Adrenal gland (tissue), 12 donors: ENCODE measurements around the gene ARHGEF17. TPM values are rescaled to one million over a fixed set of nuclear protein-coding genes. Genes with fewer than 3 reads are reported as not detected.

ENCODE experiments used
- DNase-seq, 7 donors: peaks; one replicate each; pipeline ENCODE4 v3.0.0-alpha.2; 2019 to 2020
- H3K27ac ChIP-seq, 5 donors: fragments of 200-600 bp; sonication (generic) in 4 of 5; 1 replicate in 3 of 5; 2 replicates in 2 of 5; pipeline versions ENCODE4 v1.5.1 to v1.8.0; 2016 to 2020; ENCODE audit warnings: mild to moderate bottlenecking in 1 of 5
- H3K27me3 ChIP-seq: fragments of 200-600 bp; 2 replicates; pipeline ENCODE4 v1.8.0; 2021
- H3K36me3 ChIP-seq, 2 donors: fragments of 200-600 bp; replicated peaks in 1 of 2; 1 replicate in 1 of 2; 2 replicates in 1 of 2; pipeline versions ENCODE4 v1.5.1 to v1.8.0; 2018 to 2022
- H3K4me1 ChIP-seq, 2 donors: fragments of 200-600 bp; replicated peaks in 1 of 2; 1 replicate in 1 of 2; 2 replicates in 1 of 2; pipeline versions ENCODE4 v1.5.1 to v1.8.0; 2018 to 2021
- H3K4me3 ChIP-seq, 4 donors: fragments of 200-600 bp; sonication (generic) in 3 of 4; one replicate each; pipeline ENCODE4 v1.5.1; 2016 to 2018
- H3K9me3 ChIP-seq, 3 donors: fragments of 200-600 bp; sonication (generic) in 1 of 3; replicated peaks in 1 of 3; 1 replicate in 2 of 3; 2 replicates in 1 of 3; pipeline versions ENCODE4 v1.5.1 to v1.8.0; 2016 to 2021
- CTCF ChIP-seq, 6 experiments: fragments of 450-650 bp in 4 of 6; fragments of 200-600 bp in 2 of 6; sonication (generic) in 1 of 6; IDR thresholded peaks; 1 replicate in 5 of 6; 2 replicates in 1 of 6; pipeline versions ENCODE4 v1.5.1 to v1.8.0; 2016 to 2021; ENCODE audit warnings: antibody characterized with exemption in 6 of 6, mild to moderate bottlenecking in 2 of 6, moderate library complexity in 1 of 6
- POLR2A ChIP-seq, 2 donors: fragments of 450-650 bp; IDR thresholded peaks; one replicate each; pipeline ENCODE4 v1.6.1; 2017; ENCODE audit warnings: antibody characterized with exemption in 2 of 2, mild to moderate bottlenecking in 2 of 2, moderate library complexity in 1 of 2
- WGBS, 4 donors: extraction: QIAGEN DNeasy Blood & Tissue Kit in 2 of 4; methylation state at CpG; one replicate each; pipeline versions ENCODE4 v1.1.5 to v1.1.7; 2013 to 2017; 5-methylcytosine and 5-hydroxymethylcytosine counted together
- intact Hi-C, 2 donors: fragments of 100-400 bp; cut with DNase I; formaldehyde crosslinking; loops; one replicate each; pipeline versions ENCODE4 v1.14.1 to v1.15.0; 2022 to 2023
- polyA plus RNA-seq, 3 donors: library from polyadenylated mRNA; stranded (reverse); fragments of 200-250 nt in 2 of 3; fragments of 350-450 nt in 1 of 3; fragmentation: Illumina TruSeq in 1 of 3; extraction: RNeasy Lipid Tissue Mini Kit (QIAGEN cat#74804) in 1 of 3; gene quantifications; one replicate each; pipeline ENCODE4 v1.2.3, GENCODE V29; 2013 to 2014
- total RNA-seq, 9 donors: library from RNA; depleted of rRNA in 4 of 9; stranded (reverse); fragments of >200 nt in 4 of 9; fragments of 120-200 nt in 1 of 9; fragmentation: NEBNext Ultra II Directional in 1 of 9; extraction: Animal tissue kit (Norgen Biotek cat#: 25700) in 1 of 9; gene quantifications; one replicate each; pipeline versions ENCODE4 v1.1.0 to v1.2.4, GENCODE V29; 2013 to 2023
- donor health status: healthy with polysubstance abuse.
- donor health status: Bipolar disorder and iron deficiency.
- donor health status: DM: yes; HTN: yes; CAD: no.
- donor health status: DM: no; HTN: no; CAD: no.
- donor health status: DM: no; HTN: no; CAD: no.
- donor health status: DM: yes; HTN: yes; CAD: no.

Gene ARHGEF17
- total and polyA plus RNA-seq, 12 donors, result 8.1 to 48.2 (median 20.4) TPM

GRCh38 chr11:73310661-73311393 is 2.8 kb downstream of the ARHGEF17 start:
- no peaks in the 10 kb centered on the region for H3K27me3 ChIP-seq
- no peak for DNase-seq
- no peaks in the 10 kb centered on the region for H3K9me3 ChIP-seq
- TF ChIP-seq POLR2A (IDR thresholded peaks at IDR 0.05) (no peak), CTCF (IDR thresholded peaks at IDR 0.05) (no peak)
- peak overlapping the region in 2 of 5 donors; percentile 83 to 89 for H3K27ac ChIP-seq
- WGBS, 4 donors, result 67 to 75% (median 74%) methylated on average over 13 to 22 of the region's 22 CpGs
- peaks cover 9 to 11% of the 10 kb centered on the region in 2 donors for H3K4me1 ChIP-seq
- no peaks in the 10 kb centered on the region for H3K36me3 ChIP-seq
- intact Hi-C loops, result no loop called here
- peak overlapping the region in 1 of 4 donors; percentile 71 for H3K4me3 ChIP-seq

GRCh38 chr11:73311394-73311869 is 3.4 kb downstream of the ARHGEF17 start:
- TF ChIP-seq POLR2A (IDR thresholded peaks at IDR 0.05), result no peak
- no peak for TF ChIP-seq CTCF (IDR thresholded peaks at IDR 0.05)
- intact Hi-C loops, result no loop called here
- DNase-seq, result no peak
- H3K9me3 ChIP-seq, result no peaks in the 10 kb centered on the region
- H3K4me1 ChIP-seq, result peaks cover 9 to 11% of the 10 kb centered on the region in 2 donors
- H3K36me3 ChIP-seq, result no peaks in the 10 kb centered on the region
- peak overlapping the region in 2 of 5 donors; percentile 30 to 89 for H3K27ac ChIP-seq
- H3K4me3 ChIP-seq, result peak overlapping the region in 1 of 4 donors; percentile 71
- no peaks in the 10 kb centered on the region for H3K27me3 ChIP-seq
- WGBS, 4 donors, result 66 to 85% (median 73%) methylated on average over 14 to 18 of the region's 18 CpGs

- DNase-seq, result no peak
- no peaks in the 10 kb centered on the region for H3K9me3 ChIP-seq
- 45 to 69% (median 63%) methylated on average over 2 of the region's 2 CpGs; no CpG with 5 or more reads in 1 of the 4 donors for WGBS, 4 donors
- peak overlapping the region in 1 of 4 donors; percentile 71 for H3K4me3 ChIP-seq
- H3K27me3 ChIP-seq, result no peaks in the 10 kb centered on the region
- intact Hi-C loops, result no loop called here
- no peaks in the 10 kb centered on the region for H3K36me3 ChIP-seq
- peaks cover 5 to 8% of the 10 kb centered on the region in 2 donors for H3K4me1 ChIP-seq
- TF ChIP-seq POLR2A (IDR thresholded peaks at IDR 0.05) (no peak), CTCF (IDR thresholded peaks at IDR 0.05) (no peak)
- H3K27ac ChIP-seq, result peak overlapping the region in 1 of 5 donors; percentile 69
Measured at GRCh38 chr11:73312036-73312435, 4.0 kb downstream of the ARHGEF17 start.

GRCh38 chr11:73312851-73313327 is 4.8 kb downstream of the ARHGEF17 start:
- intact Hi-C loops, result no loop called here

More at GRCh38 chr11:73312851-73313327, 4.8 kb downstream of the ARHGEF17 start:
- Histone ChIP-seq H3K27me3 (no peaks in the 10 kb centered on the region), H3K9me3 (no peaks in the 10 kb centered on the region), H3K36me3 (no peaks in the 10 kb centered on the region), H3K4me1 (peaks cover 4 to 8% of the 10 kb centered on the region in 2 donors), H3K27ac (peak overlapping the region in 2 of 5 donors; percentile 38 to 69), H3K4me3 (peak overlapping the region in 1 of 4 donors; percentile 71)
- TF ChIP-seq CTCF (IDR thresholded peaks at IDR 0.05) (no peak), POLR2A (IDR thresholded peaks at IDR 0.05) (no peak)
- 57 to 79% (median 65%) methylated on average over 6 of the region's 6 CpGs for WGBS, 4 donors
- no peak for DNase-seq
